Measurements from ENCODE around the gene RARB. TPM values are rescaled to one million over a fixed set of nuclear protein-coding genes. Genes with fewer than 3 reads are reported as not detected.
A peak's percentile ranks its signal among the peaks of the same experiment; 100 is the strongest.

Gene RARB
- total RNA-seq, 2 donors from 2014 or later, result 21.5 to 21.9 TPM

GRCh38 chr3:25578059-25578458 is 150.0 kb downstream of the RARB start:
- 96 to 97% methylated on average over 6 to 10 of the region's 10 CpGs for WGBS, 2 experiments (ENCODE audit: insufficient coverage in 1 of 2, insufficient read length in 1 of 2)

GRCh38 chr3:25580534-25580933 is 152.5 kb downstream of the RARB start:
- Histone ChIP-seq H3K9me3 (ENCODE audit: control insufficient read depth, low read length) (no peaks in the 10 kb centered on the region), H3K27me3 (ENCODE audit: control insufficient read depth, insufficient read depth, low read length, poor library complexity, severe bottlenecking) (no peaks in the 10 kb centered on the region), H3K4me1 (ENCODE audit: control insufficient read depth, insufficient read depth, low read length) (no peaks in the 10 kb centered on the region), H3K27ac (ENCODE audit: low read depth, low read length) (no peak overlapping the region), H3K36me3 (ENCODE audit: control insufficient read depth, insufficient read depth, low read length) (peaks cover 48% of the 10 kb centered on the region), H3K4me3 (ENCODE audit: low read length) (no peak overlapping the region), H3K9ac (ENCODE audit: extremely low read depth, low read length, poor library complexity, severe bottlenecking) (no peak overlapping the region)
- no peaks in the 10 kb centered on the region for H3K9me3 Mint-ChIP-seq
- peaks cover 55% of the 10 kb centered on the region for H3K36me3 Mint-ChIP-seq (ENCODE audit: low read depth)
- no peak overlapping the region for H3K4me3 Mint-ChIP-seq
- 91 to 100% methylated on average over 3 to 8 of the region's 8 CpGs for WGBS, 2 experiments (ENCODE audit: insufficient coverage in 1 of 2, insufficient read length in 1 of 2)
- TF ChIP-seq, protein P1, sequence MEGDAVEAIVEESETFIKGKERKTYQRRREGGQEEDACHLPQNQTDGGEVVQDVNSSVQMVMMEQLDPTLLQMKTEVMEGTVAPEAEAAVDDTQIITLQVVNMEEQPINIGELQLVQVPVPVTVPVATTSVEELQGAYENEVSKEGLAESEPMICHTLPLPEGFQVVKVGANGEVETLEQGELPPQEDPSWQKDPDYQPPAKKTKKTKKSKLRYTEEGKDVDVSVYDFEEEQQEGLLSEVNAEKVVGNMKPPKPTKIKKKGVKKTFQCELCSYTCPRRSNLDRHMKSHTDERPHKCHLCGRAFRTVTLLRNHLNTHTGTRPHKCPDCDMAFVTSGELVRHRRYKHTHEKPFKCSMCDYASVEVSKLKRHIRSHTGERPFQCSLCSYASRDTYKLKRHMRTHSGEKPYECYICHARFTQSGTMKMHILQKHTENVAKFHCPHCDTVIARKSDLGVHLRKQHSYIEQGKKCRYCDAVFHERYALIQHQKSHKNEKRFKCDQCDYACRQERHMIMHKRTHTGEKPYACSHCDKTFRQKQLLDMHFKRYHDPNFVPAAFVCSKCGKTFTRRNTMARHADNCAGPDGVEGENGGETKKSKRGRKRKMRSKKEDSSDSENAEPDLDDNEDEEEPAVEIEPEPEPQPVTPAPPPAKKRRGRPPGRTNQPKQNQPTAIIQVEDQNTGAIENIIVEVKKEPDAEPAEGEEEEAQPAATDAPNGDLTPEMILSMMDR (conservative IDR thresholded peaks at IDR 0.05), result no peak
- peak; percentile 30 for DNase-seq
- peaks cover 2% of the 10 kb centered on the region for H3K27me3 Mint-ChIP-seq (ENCODE audit: insufficient read depth)
- H3K27ac Mint-ChIP-seq, result no peak overlapping the region
- H3K4me1 Mint-ChIP-seq, result no peaks in the 10 kb centered on the region

More at GRCh38 chr3:25578059-25578458, 150.0 kb downstream of the RARB start:
- Mint-ChIP-seq H3K36me3 (ENCODE audit: low read depth) (peaks cover 52% of the 10 kb centered on the region), H3K27ac (no peak overlapping the region), H3K4me3 (no peak overlapping the region), H3K4me1 (no peaks in the 10 kb centered on the region), H3K9me3 (no peaks in the 10 kb centered on the region), H3K27me3 (ENCODE audit: insufficient read depth) (no peaks in the 10 kb centered on the region)
- TF ChIP-seq, protein P1 (conservative IDR thresholded peaks at IDR 0.05), result no peak
- no peak for DNase-seq
- Histone ChIP-seq H3K27ac (ENCODE audit: low read depth, low read length) (no peak overlapping the region), H3K36me3 (ENCODE audit: control insufficient read depth, insufficient read depth, low read length) (peaks cover 52% of the 10 kb centered on the region), H3K9me3 (ENCODE audit: control insufficient read depth, low read length) (no peaks in the 10 kb centered on the region), H3K27me3 (ENCODE audit: control insufficient read depth, insufficient read depth, low read length, poor library complexity, severe bottlenecking) (no peaks in the 10 kb centered on the region), H3K4me1 (ENCODE audit: control insufficient read depth, insufficient read depth, low read length) (no peaks in the 10 kb centered on the region), H3K9ac (ENCODE audit: extremely low read depth, low read length, poor library complexity, severe bottlenecking) (no peak overlapping the region), H3K4me3 (ENCODE audit: low read length) (no peak overlapping the region)

DNA sequence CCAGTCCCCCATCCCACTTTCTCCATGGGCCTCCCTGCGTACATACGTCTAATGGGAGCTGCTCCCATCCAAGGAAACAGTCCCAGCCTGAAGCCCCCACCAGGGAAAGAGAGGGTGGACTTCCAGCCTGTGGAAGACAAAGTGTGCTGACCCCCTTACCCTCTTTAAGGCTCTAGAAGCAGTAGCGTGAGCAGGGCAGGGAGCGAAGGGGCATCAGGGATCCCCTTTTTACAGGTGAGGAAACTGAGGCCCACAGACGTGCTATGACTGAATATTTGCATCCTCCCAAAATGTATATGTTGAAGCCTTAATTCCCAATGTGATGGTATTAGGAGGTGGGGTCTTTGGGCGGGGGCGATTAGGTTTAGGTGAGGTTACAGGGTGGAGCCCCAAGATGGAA is 153.3 kb downstream of the RARB start:
- Histone ChIP-seq H3K36me3 (ENCODE audit: control insufficient read depth, insufficient read depth, low read length) (peaks cover 48% of the 10 kb centered on the region), H3K4me1 (ENCODE audit: control insufficient read depth, insufficient read depth, low read length) (no peaks in the 10 kb centered on the region), H3K27me3 (ENCODE audit: control insufficient read depth, insufficient read depth, low read length, poor library complexity, severe bottlenecking) (no peaks in the 10 kb centered on the region), H3K9me3 (ENCODE audit: control insufficient read depth, low read length) (no peaks in the 10 kb centered on the region), H3K9ac (ENCODE audit: extremely low read depth, low read length, poor library complexity, severe bottlenecking) (no peak overlapping the region), H3K4me3 (ENCODE audit: low read length) (no peak overlapping the region), H3K27ac (ENCODE audit: low read depth, low read length) (no peak overlapping the region)
- Mint-ChIP-seq H3K27ac (no peak overlapping the region), H3K4me3 (no peak overlapping the region), H3K27me3 (ENCODE audit: insufficient read depth) (peaks cover 2% of the 10 kb centered on the region), H3K9me3 (no peaks in the 10 kb centered on the region), H3K4me1 (no peaks in the 10 kb centered on the region), H3K36me3 (ENCODE audit: low read depth) (peaks cover 55% of the 10 kb centered on the region)
- peak; percentile 26 for DNase-seq
- TF ChIP-seq, protein P1 (conservative IDR thresholded peaks at IDR 0.05), result no peak
- WGBS, 2 experiments (ENCODE audit: insufficient coverage in 1 of 2, insufficient read length in 1 of 2), result 94 to 95% methylated on average over 4 to 7 of the region's 7 CpGs
